ENCODE data around the gene FGD2.

- TF ChIP-seq SUZ12 (IDR thresholded peaks at IDR 0.05; ENCODE audit: extremely low read depth, insufficient read depth, insufficient read length) = no peak
- no peak for TF ChIP-seq ZNF274 (IDR thresholded peaks at IDR 0.05; ENCODE audit: low read depth, low read length)
- TF ChIP-seq YY1 (IDR thresholded peaks at IDR 0.05; ENCODE audit: insufficient read depth, insufficient read length) = no peak
These were observed 64.2 kb downstream of the FGD2 start for GRCh38 chr6:37069639-37070038.

All from NT2/D1 (cell line).